Effector memory CD8-positive, alpha-beta T cell (primary cell): ENCODE data around the gene RBM39.
A peak's percentile ranks its signal among the peaks of the same experiment; 100 is the strongest.

Experiments
- ATAC-seq: fragments of 150-1000 bp; cut with Tn5 transposase; replicated peaks from 2 replicates; pipeline ENCODE4 v1.10.0; 2021; ENCODE audit warnings: mild to moderate bottlenecking, moderate library complexity
- DNase-seq, 3 experiments: peaks; one replicate each; pipeline ENCODE4 v3.0.0; 2021
- H3K27ac Mint-ChIP-seq, 2 donors: one replicate each; pipeline ENCODE4 v1.8.0; 2022; ENCODE audit warnings: mild to moderate bottlenecking in 2 of 2, mixed read lengths in 2 of 2, moderate library complexity in 2 of 2
- H3K27me3 Mint-ChIP-seq, 2 donors: one replicate each; pipeline ENCODE4 v1.8.0; 2022; ENCODE audit warnings: mixed read lengths in 2 of 2
- H3K36me3 Mint-ChIP-seq: one replicate; pipeline ENCODE4 v1.8.0; 2022; ENCODE audit warnings: mild to moderate bottlenecking, moderate library complexity, mixed read lengths; ENCODE audit not compliant: insufficient read depth
- H3K4me1 Mint-ChIP-seq, 2 donors: one replicate each; pipeline ENCODE4 v1.8.0; 2022; ENCODE audit warnings: low read depth in 2 of 2, mixed read lengths in 2 of 2
- H3K4me3 Mint-ChIP-seq, 2 donors: one replicate each; pipeline ENCODE4 v1.8.0; 2022; ENCODE audit warnings: mild to moderate bottlenecking in 2 of 2, mixed read lengths in 2 of 2, moderate library complexity in 2 of 2
- H3K9me3 Mint-ChIP-seq, 2 donors: one replicate each; pipeline ENCODE4 v1.8.0; 2022; ENCODE audit warnings: mixed read lengths in 2 of 2

The RBM39 gene

DNA sequence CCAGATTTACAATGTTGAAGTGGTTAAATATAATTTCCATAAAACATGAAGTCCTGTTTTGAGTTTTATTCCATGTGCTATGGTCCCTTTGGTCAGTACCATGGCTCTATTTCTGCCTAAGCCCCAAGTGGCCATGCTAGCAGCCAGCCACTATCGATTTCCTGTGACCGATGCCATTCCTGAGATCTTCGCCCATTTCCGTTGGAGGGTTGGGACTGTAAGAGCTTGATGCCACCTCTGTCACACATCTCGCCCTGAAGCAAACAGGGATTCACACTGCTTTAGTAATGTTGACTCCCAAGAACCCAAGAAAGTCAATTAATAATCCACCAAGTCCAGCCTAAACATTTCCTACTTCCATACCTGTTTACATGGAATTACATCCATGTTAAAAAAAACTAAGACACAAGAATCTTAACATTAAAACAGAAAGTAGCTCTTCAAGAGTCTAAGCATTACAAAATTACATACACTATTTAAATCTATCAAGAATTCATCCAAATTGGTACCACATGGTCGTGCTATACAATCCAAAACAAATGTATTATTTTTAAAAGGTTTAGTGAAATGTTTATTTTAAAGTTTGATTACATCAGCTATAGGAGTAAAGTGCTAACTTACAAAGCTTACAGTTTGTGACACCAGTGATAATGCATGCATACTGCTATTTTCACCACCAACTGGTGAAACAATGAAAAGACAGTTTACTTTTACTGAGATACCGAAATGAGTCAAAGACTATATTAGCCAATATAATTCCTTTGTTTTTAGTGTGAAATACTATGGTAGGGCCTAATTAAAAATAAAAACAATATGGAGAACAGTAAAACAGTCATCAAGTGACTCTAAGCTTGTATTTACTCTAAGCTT, 2.5 kb downstream of the RBM39 start:
- peak overlapping the region; percentile 35 to 99 for H3K27ac Mint-ChIP-seq
- H3K36me3 Mint-ChIP-seq, result peaks cover 86% of the 10 kb centered on the region
- H3K4me1 Mint-ChIP-seq, result peaks cover 37 to 58% of the 10 kb centered on the region in 2 donors
- H3K9me3 Mint-ChIP-seq, result no peaks in the 10 kb centered on the region
- ATAC-seq, result no peak
- H3K27me3 Mint-ChIP-seq, result no peaks in the 10 kb centered on the region
- DNase-seq, result no peak
- peak overlapping the region; percentile 97 to 98 for H3K4me3 Mint-ChIP-seq

DNA sequence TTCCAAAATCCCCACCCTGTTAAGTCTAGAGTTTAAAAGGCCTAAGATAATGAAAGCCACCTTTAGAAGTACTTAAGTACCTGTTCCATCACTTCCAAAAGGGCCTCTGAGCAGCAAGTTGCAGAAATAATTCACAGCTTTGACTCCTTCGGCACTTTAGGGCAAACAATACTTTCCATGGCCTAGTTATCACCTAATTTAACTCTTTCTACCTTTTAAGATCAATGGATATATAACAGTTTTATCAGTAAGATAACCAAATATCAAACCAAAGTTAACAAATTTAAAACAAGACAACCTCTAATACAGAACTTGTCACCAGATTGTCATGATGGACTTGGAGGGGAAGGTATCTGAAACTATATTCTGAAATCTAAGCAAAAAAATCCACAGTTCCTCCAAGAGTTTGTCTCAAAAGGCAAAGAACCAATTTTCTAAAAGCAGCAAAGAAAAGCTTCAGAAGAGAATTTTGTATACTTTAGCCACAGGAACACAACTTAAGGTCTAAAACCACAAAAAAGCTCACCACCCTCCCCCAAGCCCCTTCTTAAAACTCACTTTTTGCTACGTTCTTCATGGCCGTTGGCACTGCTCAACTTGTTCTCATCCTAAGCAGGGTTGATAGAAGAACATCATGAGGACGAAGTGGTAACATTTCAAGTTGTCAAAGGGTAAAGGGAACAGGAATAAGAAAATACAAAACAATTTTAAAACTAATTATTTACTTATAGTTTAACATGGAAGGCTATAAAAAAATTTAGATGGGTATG, 3.5 kb downstream of the RBM39 start:
- no peak for DNase-seq
- Mint-ChIP-seq H3K36me3 (peaks cover 95% of the 10 kb centered on the region), H3K27ac (peak overlapping the region; percentile 48 to 86), H3K27me3 (no peaks in the 10 kb centered on the region), H3K4me3 (peak overlapping the region; percentile 74 to 98), H3K4me1 (peaks cover 42 to 61% of the 10 kb centered on the region in 2 donors), H3K9me3 (no peaks in the 10 kb centered on the region)
- ATAC-seq, result no peak

DNA sequence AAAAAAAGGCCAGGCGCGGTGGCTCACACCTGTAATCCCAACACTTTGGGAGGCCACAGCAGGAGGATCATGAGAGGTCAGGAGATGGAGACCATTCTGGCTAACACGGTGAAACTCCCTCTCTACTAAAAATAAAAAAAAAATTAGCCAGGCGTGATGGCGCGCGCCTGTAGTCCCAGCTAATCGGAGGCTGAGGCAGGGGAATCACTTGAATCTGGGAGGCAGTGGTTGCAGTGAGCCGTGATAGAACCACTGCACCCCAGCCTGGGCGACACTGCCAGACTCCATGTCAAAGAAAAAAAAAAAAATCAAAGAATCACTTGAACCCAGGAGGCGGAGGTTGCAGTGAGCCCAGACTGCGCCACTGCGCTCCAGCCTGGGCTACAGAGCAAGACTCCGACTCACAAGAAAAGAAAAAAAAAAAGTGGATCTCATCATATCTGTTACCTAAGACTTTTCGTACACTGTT, 4.2 kb downstream of the RBM39 start:
- Mint-ChIP-seq H3K4me1 (peaks cover 44 to 61% of the 10 kb centered on the region in 2 donors), H3K27ac (peak overlapping the region; percentile 48 to 86), H3K36me3 (peaks cover 98% of the 10 kb centered on the region), H3K4me3 (peak overlapping the region; percentile 74 to 98), H3K27me3 (no peaks in the 10 kb centered on the region), H3K9me3 (no peaks in the 10 kb centered on the region)
- DNase-seq (no peak), ATAC-seq (no peak)

DNA sequence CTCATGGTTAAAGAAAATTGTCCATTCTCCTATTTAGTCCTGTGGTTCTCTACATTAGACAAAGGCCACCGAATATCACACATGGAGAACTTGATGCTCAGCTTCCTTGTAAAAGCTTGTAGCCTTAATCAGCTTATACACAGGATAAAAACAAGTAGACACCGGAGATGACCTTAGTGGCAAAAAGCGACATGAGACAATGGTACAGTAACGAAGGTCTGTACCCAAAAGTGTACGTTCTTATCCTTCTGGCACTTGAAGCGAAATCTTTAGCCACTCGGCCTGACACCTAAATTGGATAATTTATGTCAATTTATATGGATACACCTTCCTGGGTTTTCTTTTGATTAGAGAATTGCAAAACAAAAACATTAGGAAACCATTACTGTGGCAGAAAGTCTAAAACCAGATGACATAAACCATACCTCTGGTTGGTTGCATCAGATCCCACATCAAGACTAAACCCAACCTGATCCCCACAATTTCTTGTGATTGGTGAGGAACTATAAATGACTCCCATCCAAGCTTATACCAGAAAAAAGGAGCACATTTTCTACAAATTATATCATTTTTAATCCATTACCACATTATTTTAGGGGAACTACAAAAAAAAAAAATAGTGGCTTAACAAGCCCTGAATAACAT, 6.1 kb downstream of the RBM39 start:
- peak overlapping the region; percentile 49 for H3K27ac Mint-ChIP-seq
- H3K9me3 Mint-ChIP-seq, result no peaks in the 10 kb centered on the region
- H3K4me1 Mint-ChIP-seq, result peaks cover 41 to 61% of the 10 kb centered on the region in 2 donors
- no peaks in the 10 kb centered on the region for H3K27me3 Mint-ChIP-seq
- H3K4me3 Mint-ChIP-seq, result peak overlapping the region; percentile 74 to 76
- H3K36me3 Mint-ChIP-seq, result peaks cover 100% of the 10 kb centered on the region
- ATAC-seq, result no peak
- DNase-seq, result no peak

DNA sequence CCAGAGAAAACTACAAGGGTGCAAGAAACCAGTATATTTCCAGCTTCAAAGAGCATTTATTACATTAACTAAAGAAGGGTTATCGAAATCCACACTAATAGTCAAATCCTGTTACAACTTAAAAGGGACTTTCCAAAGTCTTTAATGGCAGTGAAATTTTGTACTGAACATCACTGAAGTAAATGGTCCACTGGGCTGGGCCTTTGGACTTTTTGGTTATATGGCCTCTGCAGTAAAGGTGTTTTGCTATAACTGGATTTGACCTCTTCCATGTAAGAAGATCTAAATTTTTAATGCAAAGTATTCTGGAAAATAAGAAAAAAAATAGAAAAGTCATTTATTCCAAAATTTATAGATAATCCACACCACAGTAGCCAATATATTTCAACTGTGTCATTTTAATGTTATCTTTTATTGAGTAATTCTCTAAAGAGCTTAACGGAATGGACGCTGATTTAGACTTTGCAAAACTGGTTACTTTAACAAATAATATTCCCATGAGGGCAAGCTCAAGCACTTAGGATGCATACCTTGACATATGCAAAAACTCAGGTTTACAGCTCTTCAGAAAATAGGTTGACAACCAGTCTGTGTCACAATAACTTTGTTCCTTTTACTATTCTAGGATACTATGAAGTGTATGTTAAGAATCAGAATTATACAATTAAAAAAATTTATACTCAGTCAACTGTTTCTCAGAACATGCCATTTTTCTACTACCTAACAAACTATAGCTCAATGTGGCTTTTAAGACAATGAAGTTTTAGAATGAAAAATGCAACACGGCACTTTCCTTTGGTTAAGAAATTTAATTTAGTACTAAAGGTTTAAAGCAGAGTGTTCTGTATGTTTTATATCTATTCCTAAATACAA, 7.0 kb downstream of the RBM39 start:
- H3K27me3 Mint-ChIP-seq, result no peaks in the 10 kb centered on the region
- ATAC-seq (no peak), DNase-seq (no peak)
- H3K36me3 Mint-ChIP-seq, result peaks cover 100% of the 10 kb centered on the region
- H3K9me3 Mint-ChIP-seq, result no peaks in the 10 kb centered on the region
- peaks cover 39 to 56% of the 10 kb centered on the region in 2 donors for H3K4me1 Mint-ChIP-seq
- H3K4me3 Mint-ChIP-seq, result peak overlapping the region; percentile 74 to 76
- peak overlapping the region; percentile 84 to 88 for H3K27ac Mint-ChIP-seq

DNA sequence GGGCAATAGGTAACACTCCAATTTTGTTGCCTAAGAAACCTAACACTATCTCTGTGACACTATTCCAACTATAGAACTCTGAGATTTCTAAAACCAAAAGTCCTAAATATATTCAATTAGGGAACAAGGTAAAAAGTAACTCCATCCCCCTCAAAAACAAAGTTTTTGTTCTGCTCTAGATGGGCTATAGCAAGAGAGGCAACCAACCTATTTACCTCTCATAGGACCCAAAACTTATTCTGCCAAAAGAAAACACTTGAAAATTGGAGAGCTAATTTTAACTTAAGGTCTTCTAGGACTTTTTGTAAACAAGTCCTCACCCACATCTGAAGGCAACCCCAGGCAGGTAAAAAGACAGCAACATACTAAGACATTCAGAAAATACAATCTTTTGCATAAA, 7.7 kb downstream of the RBM39 start:
- H3K36me3 Mint-ChIP-seq, result peaks cover 100% of the 10 kb centered on the region
- H3K27ac Mint-ChIP-seq, result peak overlapping the region; percentile 84 to 88
- ATAC-seq (no peak), DNase-seq (no peak)
- no peaks in the 10 kb centered on the region for H3K9me3 Mint-ChIP-seq
- peak overlapping the region; percentile 53 to 76 for H3K4me3 Mint-ChIP-seq
- H3K4me1 Mint-ChIP-seq, result peaks cover 40 to 56% of the 10 kb centered on the region in 2 donors
- H3K27me3 Mint-ChIP-seq, result no peaks in the 10 kb centered on the region

DNA sequence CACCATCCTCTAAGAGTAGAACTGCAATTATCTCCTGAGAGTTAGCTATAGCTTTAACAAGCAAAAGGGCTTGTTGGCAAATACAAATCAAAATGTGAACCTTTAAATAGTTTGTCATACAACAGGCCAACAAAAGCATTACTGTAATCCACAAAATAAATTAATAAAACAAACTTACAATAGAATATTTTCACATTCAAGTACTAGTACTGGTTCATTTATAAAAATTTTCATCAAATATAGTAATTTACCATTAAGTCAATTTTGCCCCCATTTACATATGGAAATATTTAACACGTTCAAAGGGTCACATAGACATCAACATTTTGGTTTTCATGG, 9.4 kb downstream of the RBM39 start:
- Mint-ChIP-seq H3K4me1 (peaks cover 32 to 47% of the 10 kb centered on the region in 2 donors), H3K9me3 (no peaks in the 10 kb centered on the region), H3K4me3 (peak overlapping the region; percentile 58 to 76), H3K27ac (peak overlapping the region in 1 of 2 donors; percentile 84), H3K27me3 (no peaks in the 10 kb centered on the region), H3K36me3 (peaks cover 100% of the 10 kb centered on the region)
- DNase-seq, result no peak
- ATAC-seq, result no peak

DNA sequence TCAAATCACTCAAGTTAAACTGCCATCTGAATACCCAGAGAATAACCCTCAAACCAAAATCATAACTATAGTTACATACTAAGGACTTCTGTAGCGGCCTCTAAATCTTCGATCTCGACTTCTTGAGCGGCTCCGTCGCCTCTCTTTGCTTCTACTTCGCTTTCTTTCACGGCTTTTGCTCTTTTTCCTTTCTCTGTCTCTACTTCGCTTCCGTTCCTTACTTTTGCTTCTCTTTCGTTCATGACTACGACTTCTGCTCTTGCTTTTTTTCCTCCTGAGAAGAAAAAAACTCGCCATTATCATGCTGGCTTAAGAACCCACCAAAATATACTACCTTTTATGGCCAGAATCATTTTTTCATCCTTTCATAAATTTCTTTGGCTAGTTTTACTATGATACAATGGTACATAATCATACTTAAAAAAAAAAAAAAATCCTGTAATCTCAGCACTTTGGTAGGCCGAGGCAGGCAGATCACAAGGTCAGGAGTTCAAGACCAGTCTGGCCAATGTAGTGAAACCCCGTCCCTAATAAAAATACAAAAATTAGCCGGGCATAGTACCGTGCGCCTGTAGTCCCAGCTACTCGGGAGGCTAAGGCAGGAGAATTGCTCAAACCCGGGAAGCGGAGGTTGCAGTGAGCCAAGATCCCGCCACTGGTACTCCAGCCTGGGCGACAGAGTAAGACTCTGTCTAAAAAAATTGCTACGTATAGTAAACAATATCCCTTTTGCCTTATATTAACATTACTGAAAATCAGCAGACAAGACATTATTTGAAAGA, 10.0 kb downstream of the RBM39 start:
- Mint-ChIP-seq H3K36me3 (peaks cover 100% of the 10 kb centered on the region), H3K4me1 (peaks cover 32 to 47% of the 10 kb centered on the region in 2 donors), H3K27ac (peak overlapping the region; percentile 14 to 30), H3K9me3 (no peaks in the 10 kb centered on the region), H3K4me3 (peak overlapping the region; percentile 5 to 76), H3K27me3 (no peaks in the 10 kb centered on the region)
- no peak for ATAC-seq
- DNase-seq, result no peak

DNA sequence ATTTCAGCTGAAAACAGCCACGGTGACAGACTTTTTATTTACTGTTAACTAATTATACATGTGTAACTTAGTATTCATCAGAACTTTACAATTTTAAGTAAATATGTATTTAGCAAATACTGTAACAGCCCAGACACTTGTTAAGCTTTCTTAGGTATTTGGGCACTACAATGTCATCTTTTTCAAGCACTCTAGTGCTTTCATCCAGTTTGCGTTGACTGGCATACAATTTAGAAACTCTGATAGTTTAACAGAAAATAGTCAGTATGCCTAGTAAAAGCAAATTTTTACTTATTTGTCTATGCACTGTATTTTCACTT, 10.6 kb downstream of the RBM39 start:
- Mint-ChIP-seq H3K27ac (peak overlapping the region in 1 of 2 donors; percentile 14), H3K4me1 (peaks cover 33 to 52% of the 10 kb centered on the region in 2 donors)
- DNase-seq, result no peak

DNA sequence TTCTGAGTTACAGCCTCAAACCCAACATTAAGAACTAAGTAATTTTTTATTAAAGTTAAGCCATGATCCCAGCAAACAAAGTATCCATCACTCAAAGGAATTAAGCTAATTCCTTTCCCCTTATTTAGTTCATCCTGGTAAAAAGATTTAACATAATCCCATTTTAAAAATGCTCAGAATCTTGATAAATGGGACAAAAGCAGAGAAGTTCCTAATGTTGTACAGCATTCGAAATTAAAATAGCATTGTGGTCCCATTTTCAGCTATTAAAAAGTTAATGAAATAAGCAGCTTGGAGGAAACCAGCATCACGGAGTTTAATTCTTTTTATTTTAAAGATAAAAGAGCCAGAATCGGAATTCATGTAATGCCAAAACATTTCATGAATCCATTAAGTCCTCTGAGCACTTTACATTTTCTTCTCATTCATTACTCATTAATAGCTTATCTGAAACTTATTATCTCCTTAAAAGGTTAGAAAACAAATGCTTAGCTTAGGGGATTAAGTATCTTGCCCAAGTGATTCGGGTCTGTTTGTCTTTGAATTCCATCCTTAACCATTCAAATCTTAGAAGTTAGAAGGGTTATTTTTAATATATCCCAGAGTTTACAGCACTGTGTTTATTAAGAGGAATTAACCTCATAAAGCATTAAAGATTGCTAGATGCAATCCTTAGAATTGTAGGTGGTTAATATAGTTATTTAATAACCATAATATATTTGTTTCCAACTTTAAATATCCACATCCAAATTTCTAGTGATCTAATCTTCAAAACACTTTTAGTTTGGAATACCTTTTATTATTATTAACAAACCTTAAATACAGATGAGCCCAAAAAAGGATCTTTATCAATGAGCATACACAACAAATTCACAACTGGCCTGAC, 11.2 kb downstream of the RBM39 start:
- Mint-ChIP-seq H3K36me3 (peaks cover 100% of the 10 kb centered on the region), H3K27me3 (no peaks in the 10 kb centered on the region), H3K27ac (peak overlapping the region; percentile 20 to 44), H3K4me1 (peaks cover 32 to 46% of the 10 kb centered on the region in 2 donors), H3K9me3 (no peaks in the 10 kb centered on the region), H3K4me3 (peak overlapping the region; percentile 39 to 40)
- DNase-seq (no peak), ATAC-seq (no peak)

More for the DNA sequence above, 10.6 kb downstream of the RBM39 start:
- no peak for ATAC-seq
- Mint-ChIP-seq H3K4me3 (peak overlapping the region in 1 of 2 donors; percentile 39), H3K27me3 (no peaks in the 10 kb centered on the region), H3K36me3 (peaks cover 100% of the 10 kb centered on the region), H3K9me3 (no peaks in the 10 kb centered on the region)

DNA sequence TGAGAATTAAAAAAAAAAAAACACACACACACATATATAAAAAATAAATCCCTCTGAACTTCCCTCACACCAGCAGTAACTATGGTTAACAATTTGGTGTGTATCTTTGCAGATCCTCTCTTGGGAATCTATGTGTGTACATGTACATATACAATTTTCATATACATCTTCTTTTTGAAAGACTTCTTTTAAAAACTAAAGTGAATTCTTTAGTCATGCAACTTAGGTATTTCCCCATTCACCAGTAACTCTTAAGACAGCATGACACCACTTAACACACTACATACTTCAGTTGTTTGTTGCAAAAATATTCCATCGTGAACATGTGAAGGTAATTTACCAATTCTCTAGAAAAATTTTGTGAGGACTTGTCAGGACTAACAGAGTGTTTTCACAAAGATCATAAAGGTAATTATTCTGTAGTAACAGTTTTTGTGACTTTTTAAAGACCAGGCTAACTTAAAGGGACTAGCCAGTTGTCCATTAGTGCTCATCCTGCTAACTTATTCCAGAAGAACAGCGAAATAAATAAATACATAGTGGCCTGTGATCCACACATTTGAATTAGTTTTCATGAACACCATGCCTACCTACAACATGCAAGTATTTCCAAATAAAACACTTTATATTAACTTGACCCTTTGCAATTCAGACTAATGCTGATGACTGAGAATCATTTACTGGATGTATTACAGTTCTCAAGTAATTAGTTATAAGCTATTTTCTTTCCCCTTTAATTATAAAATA, 12.1 kb downstream of the RBM39 start:
- peak overlapping the region; percentile 20 to 44 for H3K27ac Mint-ChIP-seq
- H3K4me3 Mint-ChIP-seq, result peak overlapping the region; percentile 39 to 40
- ATAC-seq (no peak), DNase-seq (no peak)
- no peaks in the 10 kb centered on the region for H3K9me3 Mint-ChIP-seq
- peaks cover 100% of the 10 kb centered on the region for H3K36me3 Mint-ChIP-seq
- H3K27me3 Mint-ChIP-seq, result no peaks in the 10 kb centered on the region
- peaks cover 33 to 47% of the 10 kb centered on the region in 2 donors for H3K4me1 Mint-ChIP-seq
